ENCODE data around the gene RND1.
"Not testable (repeated sequence)": the region's sequence is repeated elsewhere in the genome, so short reads cannot be mapped to it uniquely, and the experiment has no call there.

RND1 gene

DNA sequence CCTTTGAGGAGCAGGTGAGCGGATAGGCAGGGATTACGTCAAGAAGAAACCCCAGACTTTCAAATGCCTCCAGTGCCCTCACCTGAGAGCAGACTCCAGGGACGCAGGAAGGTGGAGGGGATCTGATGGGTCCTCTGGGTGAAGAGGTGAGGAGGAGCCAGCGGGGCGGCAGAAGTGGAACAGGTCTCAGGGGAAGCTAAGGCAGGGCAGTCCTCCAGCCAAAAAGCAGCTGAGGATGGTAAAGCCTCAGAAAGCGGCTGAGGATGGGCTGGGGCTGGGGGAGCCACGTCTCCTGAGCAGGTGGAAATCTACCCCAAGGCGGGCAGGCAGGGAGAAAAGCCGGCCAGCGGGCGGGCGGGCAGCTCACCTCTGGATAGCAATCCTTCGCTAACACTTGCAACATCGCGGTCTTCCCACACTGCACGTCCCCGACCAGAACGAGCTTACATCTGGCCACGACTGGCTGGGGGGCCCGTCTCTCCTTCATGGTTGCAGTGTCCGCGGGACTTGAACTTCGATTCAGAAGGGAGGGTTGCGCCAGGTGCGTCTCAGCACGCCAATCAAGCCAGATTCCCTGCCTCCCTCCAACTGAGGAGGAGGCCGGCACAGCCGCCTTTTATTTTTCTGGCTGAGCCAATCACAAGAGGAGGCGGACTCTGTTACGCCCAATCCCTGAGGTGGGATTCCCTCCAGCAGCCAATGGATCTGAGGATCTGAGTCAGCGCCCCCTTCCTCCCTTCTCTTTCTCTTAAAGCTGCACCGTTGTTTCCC, at the start of gene RND1:
Gene RND1, minus strand, starts transcription at position 590 of the 771 bp plus-strand sequence. Its CDS starts 103 bp downstream, at position 487.
- peak within 1 kb of the TSS; percentile 78 for H3K27ac ChIP-seq

GRCh38 chr12:48910196-48910595, 44.5 kb upstream of the RND1 start:
- H3K27ac ChIP-seq = no peak overlapping the region
- no peak for DNase-seq (ENCODE audit: low read depth, low spot score)

More for the DNA sequence above, at the start of gene RND1:
- peak; percentile 73 for DNase-seq (ENCODE audit: low read depth, low spot score)

- DNase-seq (ENCODE audit: low read depth, low spot score); H3K27ac ChIP-seq: not testable (repeated sequence)
Measured at GRCh38 chr12:48909698-48910097, 44.0 kb upstream of the RND1 start.

DNA sequence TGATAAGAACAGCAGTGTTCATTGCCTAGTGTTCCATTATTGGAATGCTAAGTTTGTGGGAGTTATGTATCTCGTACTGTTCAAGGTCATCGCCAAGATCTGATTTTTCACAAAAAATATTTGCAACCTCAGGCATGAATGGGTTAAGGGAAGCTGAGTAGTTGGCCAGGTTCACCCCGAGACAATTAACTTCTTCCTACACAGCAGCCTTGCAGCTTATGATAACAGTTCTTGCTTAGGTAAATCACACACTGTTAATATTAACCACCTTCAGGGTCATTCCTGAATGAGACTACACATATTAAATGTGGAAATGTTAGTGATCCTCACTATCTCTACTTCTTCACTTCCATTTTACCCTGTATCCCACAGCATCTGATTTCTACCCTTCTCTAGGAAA, 41.6 kb upstream of the RND1 start:
- DNase-seq (ENCODE audit: low read depth, low spot score) = no peak
- no peak overlapping the region for H3K27ac ChIP-seq

- DNase-seq (ENCODE audit: low read depth, low spot score) = no peak
- no peak overlapping the region for H3K27ac ChIP-seq
Measured at GRCh38 chr12:48903982-48904411, 38.3 kb upstream of the RND1 start.

GRCh38 chr12:48903363-48903981, 37.8 kb upstream of the RND1 start:
- no peak for DNase-seq (ENCODE audit: low read depth, low spot score)
- H3K27ac ChIP-seq = no peak overlapping the region

DNA sequence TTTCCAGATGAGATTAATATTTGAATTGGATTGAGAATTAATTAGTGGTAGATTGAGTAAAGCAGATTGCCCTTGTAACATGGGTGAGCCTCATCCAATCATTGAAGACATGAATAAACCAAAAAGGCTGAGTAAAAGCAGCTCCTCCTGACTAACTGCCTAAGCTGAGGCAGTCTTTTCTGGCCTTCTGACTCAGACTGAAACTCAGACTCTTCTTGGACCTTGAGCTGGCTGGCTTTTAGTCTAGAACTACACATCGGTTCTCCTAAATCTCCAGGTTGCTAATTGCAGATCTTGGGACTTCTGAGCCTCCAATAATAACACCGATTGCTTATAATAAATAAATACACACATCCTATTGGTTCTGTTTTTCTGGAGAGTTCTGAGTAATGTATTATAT, 35.6 kb upstream of the RND1 start:
- no peak overlapping the region for H3K27ac ChIP-seq
- DNase-seq (ENCODE audit: low read depth, low spot score) = no peak

DNA sequence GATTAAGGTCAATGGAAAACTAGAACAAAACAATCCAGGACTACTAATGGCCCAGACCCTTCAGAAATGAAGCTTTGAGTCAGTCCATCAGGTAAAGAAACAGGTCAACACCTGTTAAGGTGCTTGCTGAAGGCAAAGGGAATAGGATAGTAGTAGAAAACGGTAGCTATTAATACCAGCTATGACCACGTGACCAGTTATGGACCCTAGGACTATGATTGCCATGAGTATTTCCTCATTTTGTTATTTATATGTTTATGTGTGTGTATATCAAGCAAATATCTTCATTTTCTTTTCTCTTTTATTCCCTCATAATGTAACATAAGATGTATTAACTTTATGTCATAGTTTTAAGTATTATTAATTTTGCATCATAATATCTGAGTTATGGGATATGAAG, 34.0 kb upstream of the RND1 start:
- no peak overlapping the region for H3K27ac ChIP-seq
- no peak for DNase-seq (ENCODE audit: low read depth, low spot score)

DNA sequence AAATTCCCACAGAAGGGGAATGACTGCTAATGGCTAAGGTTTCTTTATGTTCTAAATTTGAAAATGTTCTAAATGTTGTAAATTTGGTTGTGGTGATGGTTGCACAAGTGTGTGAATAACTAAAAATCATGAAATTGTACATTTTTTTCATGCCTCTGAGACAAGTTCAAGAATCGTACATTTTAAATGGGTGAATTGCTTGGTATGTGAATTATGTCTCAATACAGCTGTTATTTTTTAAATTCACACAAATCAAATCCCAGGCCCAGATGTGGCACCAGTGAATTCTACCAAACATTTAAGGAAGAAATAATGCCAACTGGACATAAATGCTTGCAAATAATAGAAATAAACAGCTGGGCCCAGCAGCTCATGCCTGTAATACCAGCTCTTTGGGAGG, 28.6 kb upstream of the RND1 start:
- H3K27ac ChIP-seq = no peak overlapping the region
- no peak for DNase-seq (ENCODE audit: low read depth, low spot score)

- DNase-seq (ENCODE audit: low read depth, low spot score) = no peak
- H3K27ac ChIP-seq = no peak overlapping the region
Measured at GRCh38 chr12:48890657-48891418, 25.2 kb upstream of the RND1 start.

DNA sequence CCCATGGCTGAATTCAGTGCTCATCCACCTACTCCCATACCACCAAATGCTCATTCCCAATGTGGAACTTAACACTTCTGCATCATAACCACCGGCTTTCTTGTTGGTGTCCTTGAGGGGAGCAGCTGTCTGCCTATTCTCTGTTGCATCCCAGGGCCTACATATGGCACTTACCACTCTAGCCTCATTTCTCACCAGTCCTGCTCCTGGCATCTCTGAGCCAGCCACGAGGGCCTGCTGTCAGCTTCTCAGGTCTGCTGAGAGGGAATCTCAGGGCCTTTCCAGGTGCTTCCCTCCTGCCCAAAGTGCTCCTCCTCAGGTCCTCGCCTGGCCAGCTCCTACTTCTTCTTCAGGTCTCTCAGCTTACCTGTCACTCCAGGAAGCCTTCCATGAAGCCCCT, 24.0 kb upstream of the RND1 start:
- no peak for DNase-seq (ENCODE audit: low read depth, low spot score)
- H3K27ac ChIP-seq = no peak overlapping the region

DNA sequence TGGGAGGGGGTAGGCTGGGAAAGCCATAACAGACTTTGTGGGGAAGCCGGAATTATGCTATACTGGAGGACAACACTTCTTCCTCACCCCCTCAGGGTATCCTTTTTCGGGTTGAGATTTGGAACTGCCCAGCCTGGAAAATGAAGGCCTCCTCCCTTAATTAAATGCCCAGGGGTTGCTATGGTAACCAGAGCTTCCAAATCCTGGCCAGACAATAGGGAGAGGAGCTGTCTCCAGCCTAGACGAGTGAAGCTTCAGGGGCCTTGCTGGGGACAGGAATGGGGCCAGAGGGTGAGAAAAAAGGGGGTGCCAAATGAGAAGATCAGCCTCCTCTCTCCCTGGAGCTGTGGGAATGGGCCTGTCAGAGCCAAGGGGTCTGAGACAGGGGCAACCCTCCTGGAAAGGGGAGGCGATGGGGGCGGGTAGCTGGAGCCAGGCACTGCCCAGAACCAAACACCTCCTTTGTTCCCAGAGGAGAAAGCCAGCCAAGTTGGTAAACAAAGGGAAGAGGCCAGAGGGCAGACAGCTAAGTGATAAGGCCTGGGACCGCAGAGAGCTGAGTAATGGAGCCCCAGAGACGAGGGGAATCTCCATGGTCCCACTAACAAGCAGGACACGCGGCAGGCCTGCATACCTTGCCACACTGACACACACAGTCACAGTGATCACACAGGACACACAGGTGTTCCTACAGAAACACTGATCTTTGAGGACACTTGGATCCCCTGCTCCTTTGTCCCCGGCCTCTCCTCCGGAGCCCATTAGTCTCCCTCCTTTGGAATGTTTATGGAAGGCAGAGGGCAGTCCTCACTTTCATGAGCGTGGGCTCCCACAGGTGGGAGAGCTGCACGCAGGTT, 17.9 kb upstream of the RND1 start:
- DNase-seq (ENCODE audit: low read depth, low spot score) = no peak
- no peak overlapping the region for H3K27ac ChIP-seq

DNA sequence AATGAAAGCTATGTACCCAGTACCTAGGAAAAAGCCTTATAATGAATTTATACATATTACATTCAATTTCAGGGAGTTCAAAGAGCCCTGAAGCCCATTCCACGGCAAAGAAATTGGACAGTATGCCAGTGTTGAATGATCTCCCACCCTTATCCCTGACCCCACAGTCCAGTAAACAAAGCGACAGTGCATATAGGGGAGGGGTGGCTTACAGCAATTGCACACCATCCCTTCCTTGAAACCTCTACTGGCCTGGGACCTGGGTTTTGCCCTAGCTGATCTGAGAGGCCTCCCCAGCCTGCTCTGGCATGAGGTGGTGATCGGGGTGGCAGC, 17.3 kb upstream of the RND1 start:
- no peak for DNase-seq (ENCODE audit: low read depth, low spot score)
- H3K27ac ChIP-seq = no peak overlapping the region

DNA sequence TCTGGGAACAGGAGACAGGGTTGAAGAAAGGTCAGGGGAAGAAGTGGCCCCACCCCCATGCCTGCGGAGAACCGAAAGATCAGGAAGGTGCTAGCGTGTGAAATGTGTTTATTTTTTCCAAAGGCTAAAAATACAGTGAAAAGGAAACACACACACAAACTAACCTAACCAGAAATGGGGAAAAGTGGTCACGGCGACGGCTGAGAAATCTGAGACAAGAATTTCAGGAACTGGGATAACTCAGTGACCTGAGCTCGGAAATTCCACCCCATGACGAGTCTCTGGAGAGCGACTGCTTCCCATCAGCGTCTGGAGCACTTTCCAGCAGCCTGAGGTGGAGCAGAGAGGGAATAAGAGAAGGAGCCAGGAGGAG, 16.6 kb upstream of the RND1 start:
- no peak for DNase-seq (ENCODE audit: low read depth, low spot score)
- no peak overlapping the region for H3K27ac ChIP-seq

- DNase-seq (ENCODE audit: low read depth, low spot score) = no peak
Measured at GRCh38 chr12:48881686-48882314, 16.1 kb upstream of the RND1 start.

DNA sequence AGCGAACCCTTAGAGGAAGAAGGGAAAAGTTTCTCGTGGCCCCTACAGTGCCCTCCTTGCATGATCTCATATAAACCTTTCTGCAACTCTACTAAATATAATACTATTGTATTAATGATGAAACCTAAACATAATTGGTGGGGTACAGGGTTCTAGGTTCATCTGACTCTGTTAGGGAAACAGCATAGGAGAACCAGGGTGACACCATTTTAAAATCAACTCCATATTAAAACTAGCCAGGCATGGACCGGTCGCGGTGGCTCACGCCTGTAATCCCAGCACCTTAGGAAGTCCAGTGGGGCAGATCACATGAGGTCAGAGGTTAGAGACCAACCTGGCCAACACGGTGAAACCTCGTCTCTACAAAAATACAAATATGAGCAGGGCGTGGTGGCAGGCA, 15.0 kb upstream of the RND1 start:
- no peak overlapping the region for H3K27ac ChIP-seq
- no peak for DNase-seq (ENCODE audit: low read depth, low spot score)

More at GRCh38 chr12:48881686-48882314, 16.1 kb upstream of the RND1 start:
- H3K27ac ChIP-seq = no peak overlapping the region

- no peak for DNase-seq (ENCODE audit: low read depth, low spot score)
- no peak overlapping the region for H3K27ac ChIP-seq
Measured at GRCh38 chr12:48878548-48878947, 12.9 kb upstream of the RND1 start.

DNA sequence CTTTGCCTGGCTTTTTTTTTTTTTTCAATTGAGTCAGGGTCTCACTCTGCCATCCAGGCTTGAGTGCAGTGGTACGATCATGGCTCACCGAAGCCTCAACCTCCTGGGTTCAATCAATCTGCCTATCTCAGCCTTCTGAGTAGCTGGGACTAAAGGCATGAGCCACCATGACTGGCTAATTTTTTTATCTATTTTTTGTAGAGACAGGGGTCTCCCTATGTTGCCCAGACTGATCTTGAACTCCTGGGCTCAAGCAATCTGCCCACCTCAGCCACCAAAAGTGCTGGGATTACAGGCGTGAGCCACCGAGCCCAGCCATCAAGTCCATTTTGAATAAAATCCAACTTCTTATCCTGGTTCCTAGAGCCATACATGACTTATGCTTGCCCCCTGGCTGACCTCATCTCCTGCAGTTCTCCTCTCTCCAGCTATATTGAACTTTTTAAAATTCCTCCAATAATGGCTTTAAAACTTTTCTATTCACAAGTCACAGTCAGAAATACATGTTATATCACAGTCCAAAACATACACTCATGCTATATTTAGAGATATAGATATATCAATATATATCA, 10.4 kb upstream of the RND1 start:
- no peak for DNase-seq (ENCODE audit: low read depth, low spot score)
- no peak overlapping the region for H3K27ac ChIP-seq

DNA sequence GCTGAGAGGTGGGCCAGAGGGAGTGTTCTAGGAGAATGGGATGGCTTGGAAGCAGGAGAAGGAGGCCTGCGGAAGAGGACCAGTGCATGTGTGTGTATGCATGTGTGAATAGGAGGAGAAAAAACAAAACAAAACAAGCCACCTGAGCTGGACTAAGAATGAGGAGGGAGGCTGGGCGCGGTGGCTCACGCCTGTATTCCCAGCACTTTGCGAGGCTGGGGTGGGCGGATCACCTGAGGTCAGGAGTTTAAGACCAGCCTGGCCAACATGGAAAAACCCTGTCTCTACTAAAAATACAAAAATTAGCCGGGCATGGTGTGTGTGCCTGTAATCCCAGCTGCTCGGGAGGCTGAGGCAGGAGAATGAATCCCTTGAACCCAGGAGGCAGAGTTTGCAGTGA, 7.9 kb upstream of the RND1 start:
- H3K27ac ChIP-seq; DNase-seq (ENCODE audit: low read depth, low spot score): not testable (repeated sequence)

GRCh38 chr12:48873096-48873495, 7.4 kb upstream of the RND1 start:
- no peak for DNase-seq (ENCODE audit: low read depth, low spot score)
- H3K27ac ChIP-seq = no peak overlapping the region

Measured in epithelial cell of prostate (primary cell).